Right lobe of liver (tissue), 6 donors: ENCODE results near the gene UAP1L1. TPM values are rescaled to one million over a fixed set of nuclear protein-coding genes. Genes with fewer than 3 reads are reported as not detected.
A peak's percentile ranks its signal among the peaks of the same experiment; 100 is the strongest.
"Not testable (repeated sequence)": the region's sequence is repeated elsewhere in the genome, so short reads cannot be mapped to it uniquely, and the experiment has no call there.

Experiments used
- ATAC-seq, 4 donors: fragments of 200-7000 bp; cut with Tn5 transposase; one replicate each; pipeline ENCODE4 v1.9.1; 2020; ENCODE audit warnings: mild to moderate bottlenecking in 4 of 4, moderate library complexity in 4 of 4
- DNase-seq, 3 donors: peaks; one replicate each; pipeline ENCODE4 v3.0.0-alpha.2; 2020
- H3K27ac ChIP-seq, 3 donors: fragments of 200-600 bp; one replicate each; pipeline ENCODE4 v1.8.0; 2022
- H3K27me3 ChIP-seq, 2 donors: fragments of 200-600 bp; one replicate each; pipeline ENCODE4 v1.8.0; 2022
- H3K36me3 ChIP-seq, 4 donors: fragments of 200-600 bp; sonication (generic) in 1 of 4; one replicate each; pipeline versions ENCODE4 v1.5.1 to v1.8.0; 2017 to 2022; ENCODE audit warnings: control low read depth in 1 of 4
- H3K4me1 ChIP-seq, 4 donors: fragments of 200-600 bp; sonication (generic) in 1 of 4; one replicate each; pipeline versions ENCODE4 v1.5.1 to v1.8.0; 2017 to 2022; ENCODE audit warnings: control low read depth in 1 of 4
- H3K4me3 ChIP-seq, 3 donors: fragments of 200-600 bp; one replicate each; pipeline ENCODE4 v1.8.0; 2022
- H3K9me3 ChIP-seq, 4 donors: fragments of 200-600 bp; sonication (generic) in 1 of 4; one replicate each; pipeline versions ENCODE4 v1.5.1 to v1.8.0; 2017 to 2022; ENCODE audit warnings: control low read depth in 1 of 4
- CTCF ChIP-seq, 4 donors: fragments of 200-600 bp in 3 of 4; fragments of 450-650 bp in 1 of 4; IDR thresholded peaks; one replicate each; pipeline versions ENCODE4 v1.5.1 to v1.8.0; 2016 to 2022; ENCODE audit warnings: antibody characterized with exemption in 4 of 4, mild to moderate bottlenecking in 2 of 4
- POLR2A ChIP-seq: fragments of 450-650 bp; IDR thresholded peaks from one replicate; pipeline ENCODE4 v1.6.1; 2017; ENCODE audit warnings: antibody characterized with exemption, mild to moderate bottlenecking
- WGBS: methylation state at CpG from one replicate; pipeline ENCODE4 v1.1.6; 2018; ENCODE audit warnings: low coverage, low lambda C conversion rate; ENCODE audit not compliant: insufficient coverage; ENCODE audit errors: missing lambda C conversion rate; 5-methylcytosine and 5-hydroxymethylcytosine counted together
- intact Hi-C, 2 donors: fragments of 100-400 bp; cut with DNase I; formaldehyde crosslinking; loops; one replicate each; pipeline versions ENCODE4 v1.11.2 to v1.14.1; 2022
- total RNA-seq, 6 experiments: library from RNA; depleted of rRNA in 2 of 6; stranded (reverse); fragments of >200 nt in 2 of 6; fragmentation: NEBNext Ultra II Directional in 3 of 6; extraction: Animal tissue kit (Norgen Biotek cat#: 25700) in 3 of 6; gene quantifications; one replicate each; pipeline versions ENCODE4 v1.1.0 to v1.2.4, GENCODE V29; 2016 to 2023
- donor health status: DM: no; HTN: yes; CAD: no.
- donor health status: DM: no; HTN: no; CAD: no.
- donor health status: DM: no; HTN: no; CAD: no.
- donor health status: DM: no; HTN: yes; CAD: no.
- donor health status: DM: no; HTN: yes; CAD: no.

UAP1L1 gene
- total RNA-seq, 6 experiments from 2014 or later: 1.3 to 4.9 (median 1.9) TPM

DNA sequence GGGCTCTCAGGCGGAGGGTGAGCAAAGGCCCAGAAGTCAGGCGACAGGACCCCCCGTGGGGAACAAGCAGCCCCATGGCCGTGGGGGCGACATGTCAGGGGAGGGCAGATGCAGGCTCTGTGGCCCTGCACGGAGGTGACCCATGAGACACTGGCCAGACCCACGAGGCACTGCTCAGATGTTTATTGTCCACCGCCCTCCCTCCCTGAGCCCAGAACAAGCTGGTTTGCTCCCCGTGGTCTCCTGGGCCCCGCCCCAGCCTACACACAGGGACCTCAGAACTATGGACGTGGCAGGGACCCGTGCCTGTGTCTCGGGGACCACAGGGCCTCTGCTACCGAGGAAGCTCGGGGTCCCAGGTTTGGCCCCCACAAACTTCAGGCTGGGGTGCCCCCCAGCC, 47.3 kb upstream of the UAP1L1 start:
- H3K36me3 ChIP-seq: no peaks in the 10 kb centered on the region
- TF ChIP-seq CTCF (IDR thresholded peaks at IDR 0.05): no peak
- DNase-seq: no peak
- intact Hi-C loops: loop anchor here (5.0 to 10.0 kb wide), 4 partner anchors 78 to 255 kb away; partner anchors contain the start of genes C8G (in 1 of the 2), FBXW5 (in 1 of the 2), LCN12 (in 1 of the 2) and PHPT1 (in 1 of the 2)
- H3K4me1 ChIP-seq: peaks cover 0 to 40% (median 20%) of the 10 kb centered on the region in 4 donors
- H3K27ac ChIP-seq: peak overlapping the region in 1 of 3 donors; percentile 58
- no peak for ATAC-seq
- H3K4me3 ChIP-seq: no peak overlapping the region
- no peaks in the 10 kb centered on the region for H3K27me3 ChIP-seq
- H3K9me3 ChIP-seq: no peaks in the 10 kb centered on the region
- 40% methylated on average over 1 of the region's 15 CpGs for WGBS

DNA sequence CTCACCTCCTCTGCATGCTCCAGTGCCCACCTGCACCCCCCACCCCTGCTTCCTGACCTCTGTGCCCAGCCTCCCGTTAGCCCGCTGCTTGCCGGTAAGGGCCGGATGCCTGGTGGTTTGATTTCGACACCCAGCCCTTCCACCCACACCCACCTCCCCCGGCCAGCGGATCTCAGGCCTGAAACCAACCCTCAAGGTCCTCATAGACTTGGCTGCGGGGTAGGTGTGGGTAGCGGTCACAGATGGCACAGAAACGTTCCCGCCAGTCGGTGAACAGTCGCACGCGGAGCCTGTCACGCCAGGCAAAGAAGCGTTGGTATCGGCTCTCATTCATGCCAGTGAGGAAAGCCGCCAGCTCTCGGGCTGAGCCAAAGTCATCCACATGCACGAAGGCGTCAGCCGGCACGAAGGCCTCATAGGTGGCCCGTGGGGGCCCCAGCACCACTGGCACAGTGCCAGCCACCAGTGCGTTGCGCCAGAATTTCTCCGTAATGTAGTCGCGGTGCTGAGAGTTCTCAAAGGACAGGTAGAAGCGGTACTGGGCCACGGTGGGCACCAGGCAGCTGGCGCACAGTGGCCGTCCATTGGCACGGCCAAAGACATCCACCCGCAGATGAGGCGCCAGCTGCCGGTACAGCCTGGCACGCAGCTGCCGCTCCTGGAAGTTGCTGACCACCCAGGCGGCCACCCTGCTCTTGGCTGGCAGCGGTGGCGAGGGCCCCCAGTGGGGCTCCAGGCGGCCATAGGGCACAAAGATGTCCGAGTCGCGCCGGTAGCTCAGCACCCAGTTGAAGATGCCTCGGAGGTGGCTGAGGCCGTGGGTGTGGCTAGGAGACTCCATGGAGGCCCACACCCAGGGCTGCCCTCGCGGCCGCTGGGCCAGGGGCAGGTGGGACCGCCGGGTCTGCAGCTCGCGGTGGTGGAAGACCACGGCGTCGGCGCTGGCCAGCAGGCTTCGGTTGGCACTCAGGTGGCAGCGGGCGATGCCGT, 46.5 kb upstream of the UAP1L1 start:
- no peaks in the 10 kb centered on the region for H3K9me3 ChIP-seq
- TF ChIP-seq POLR2A: no peak
- no peak for TF ChIP-seq CTCF (IDR thresholded peaks at IDR 0.05)
- intact Hi-C loops: loop anchor here (5.0 to 10.0 kb wide), 4 partner anchors 79 to 256 kb away; partner anchors contain the start of genes C8G (in 1 of the 2), FBXW5 (in 1 of the 2), LCN12 (in 1 of the 2) and PHPT1 (in 1 of the 2)
- 55% methylated on average over 24 of the region's 65 CpGs for WGBS
- H3K27me3 ChIP-seq: no peaks in the 10 kb centered on the region
- peaks cover 0 to 33% (median 17%) of the 10 kb centered on the region in 4 donors for H3K4me1 ChIP-seq
- H3K36me3 ChIP-seq: no peaks in the 10 kb centered on the region
- DNase-seq (peak in 1 of 3 donors; percentile 68), ATAC-seq (no peak)
- H3K4me3 ChIP-seq: no peak overlapping the region
- H3K27ac ChIP-seq: peak overlapping the region in 1 of 3 donors; percentile 58

- 32% methylated on average over 3 of the region's 16 CpGs for whole genome bisulfite sequencing
- H3K27me3 ChIP-seq: no peaks in the 10 kb centered on the region
- DNase-seq (no peak), ATAC-seq (no peak)
- H3K9me3 ChIP-seq: no peaks in the 10 kb centered on the region
- H3K4me1 ChIP-seq: peaks cover 0 to 20% (median 10%) of the 10 kb centered on the region in 4 donors
- peak within 1 kb of the TSS in 1 of 3 donors; percentile 37 for H3K27ac ChIP-seq
- no peaks in the 10 kb centered on the region for H3K36me3 ChIP-seq
- TF ChIP-seq CTCF (IDR thresholded peaks at IDR 0.05): no peak
- TF ChIP-seq POLR2A: no peak
- H3K4me3 ChIP-seq: peak within 1 kb of the TSS in 1 of 3 donors; percentile 4
- intact Hi-C loops: loop anchor here (5.0 to 10.0 kb wide), 4 partner anchors 80 to 257 kb away; partner anchors contain the start of genes C8G (in 1 of the 2), FBXW5 (in 1 of the 2), LCN12 (in 1 of the 2) and PHPT1 (in 1 of the 2)
Observed at GRCh38 chr9:137031904-137032640, 45.2 kb upstream of the UAP1L1 start, which contains the start of gene FUT7. Gene FUT7, minus strand, starts transcription at chr9:137032088. Its CDS starts 97 bp downstream, at chr9:137031991.

DNA sequence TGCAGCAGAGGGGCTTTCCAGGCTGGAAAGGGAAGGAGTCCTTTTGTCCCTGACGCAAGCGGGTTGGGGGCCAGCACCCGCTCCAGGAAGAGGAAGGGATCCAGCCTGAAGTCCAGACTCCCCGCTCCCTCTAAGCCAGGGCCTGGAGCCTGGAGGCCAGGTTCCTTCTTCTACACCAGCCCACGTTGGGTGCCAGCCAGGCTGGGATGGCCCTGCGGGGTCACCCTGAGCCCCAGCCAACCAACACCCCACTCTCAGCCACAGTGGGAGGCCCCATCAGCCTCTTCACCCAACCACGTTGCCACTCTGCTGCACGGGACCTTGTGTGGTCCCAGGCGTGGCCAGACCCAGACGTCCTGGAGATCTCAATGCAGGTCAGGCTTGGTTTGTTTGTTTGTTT, 44.5 kb upstream of the UAP1L1 start:
- Histone ChIP-seq H3K4me1 (peaks cover 0 to 15% (median 7%) of the 10 kb centered on the region in 4 donors), H3K27ac (peak overlapping the region in 1 of 3 donors; percentile 37), H3K27me3 (no peaks in the 10 kb centered on the region), H3K36me3 (no peaks in the 10 kb centered on the region), H3K9me3 (no peaks in the 10 kb centered on the region), H3K4me3 (peak overlapping the region in 1 of 3 donors; percentile 4)
- intact Hi-C loops: loop anchor here (5.0 to 10.0 kb wide), 4 partner anchors 81 to 258 kb away; partner anchors contain the start of genes C8G (in 1 of the 2), FBXW5 (in 1 of the 2), LCN12 (in 1 of the 2) and PHPT1 (in 1 of the 2)
- TF ChIP-seq CTCF (IDR thresholded peaks at IDR 0.05) (no peak), POLR2A (no peak)
- WGBS: 77% methylated on average over 6 of the region's 10 CpGs
- ATAC-seq: peak; percentile 5 to 35 (median 8)
- peak in 2 of 3 donors; percentile 64 to 82 for DNase-seq

DNA sequence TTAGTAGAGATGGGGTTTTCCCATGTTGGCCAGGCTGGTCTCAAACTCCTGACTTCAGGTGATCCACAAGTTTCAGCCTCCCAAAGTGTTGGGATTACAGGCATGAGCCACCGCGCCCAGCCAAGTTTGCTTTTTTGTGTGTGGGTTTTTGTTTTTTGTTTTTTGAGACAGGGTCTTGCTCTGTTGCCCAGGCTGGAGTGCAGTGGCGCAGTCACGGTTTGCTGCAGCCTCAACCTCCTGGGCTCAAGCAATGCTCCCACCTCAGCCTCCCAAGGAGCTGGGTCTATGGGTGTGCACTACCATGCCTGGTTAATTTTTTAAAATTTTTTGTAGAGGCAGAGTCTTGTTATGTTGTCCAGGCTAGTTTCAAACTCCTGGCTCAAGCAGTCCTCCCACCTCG, 43.8 kb upstream of the UAP1L1 start:
- not testable (repeated sequence) for ATAC-seq, H3K9me3 ChIP-seq, DNase-seq, H3K27ac ChIP-seq, H3K36me3 ChIP-seq, H3K27me3 ChIP-seq
- WGBS: 100% methylated on average over 1 of the region's 5 CpGs
- Histone ChIP-seq H3K4me3 (peak overlapping the region in 1 of 3 donors; percentile 21), H3K4me1 (peaks cover 0 to 14% (median 7%) of the 10 kb centered on the region in 4 donors)
- intact Hi-C loops: loop anchor here (5.0 to 10.0 kb wide), 4 partner anchors 81 to 259 kb away; partner anchors contain the start of genes C8G (in 1 of the 2), FBXW5 (in 1 of the 2), LCN12 (in 1 of the 2) and PHPT1 (in 1 of the 2)
